Coronary artery (tissue), 2 donors: ENCODE data around the gene UGT1A6.
"Not testable (repeated sequence)": the region's sequence is repeated elsewhere in the genome, so short reads cannot be mapped to it uniquely, and the experiment has no call there.

ENCODE experiments used
- DNase-seq: peaks from one replicate; pipeline ENCODE4 v3.0.0-alpha.2; 2017; ENCODE audit warnings: low spot score
- H3K27ac ChIP-seq, 2 donors: fragments of 200-600 bp; sonication (generic); one replicate each; pipeline ENCODE4 v1.5.1; 2016 to 2019
- H3K4me3 ChIP-seq: fragments of 200-600 bp; sonication (generic); 2 replicates; pipeline ENCODE4 v1.5.1; 2016; ENCODE audit warnings: mild to moderate bottlenecking, moderate library complexity
- TF ChIP-seq, protein P1 (sequence below): fragments of 200-600 bp; sonication (generic); IDR thresholded peaks from one replicate; pipeline ENCODE4 v1.5.1; 2019; ENCODE audit warnings: antibody characterized with exemption

UGT1A6 gene

DNA sequence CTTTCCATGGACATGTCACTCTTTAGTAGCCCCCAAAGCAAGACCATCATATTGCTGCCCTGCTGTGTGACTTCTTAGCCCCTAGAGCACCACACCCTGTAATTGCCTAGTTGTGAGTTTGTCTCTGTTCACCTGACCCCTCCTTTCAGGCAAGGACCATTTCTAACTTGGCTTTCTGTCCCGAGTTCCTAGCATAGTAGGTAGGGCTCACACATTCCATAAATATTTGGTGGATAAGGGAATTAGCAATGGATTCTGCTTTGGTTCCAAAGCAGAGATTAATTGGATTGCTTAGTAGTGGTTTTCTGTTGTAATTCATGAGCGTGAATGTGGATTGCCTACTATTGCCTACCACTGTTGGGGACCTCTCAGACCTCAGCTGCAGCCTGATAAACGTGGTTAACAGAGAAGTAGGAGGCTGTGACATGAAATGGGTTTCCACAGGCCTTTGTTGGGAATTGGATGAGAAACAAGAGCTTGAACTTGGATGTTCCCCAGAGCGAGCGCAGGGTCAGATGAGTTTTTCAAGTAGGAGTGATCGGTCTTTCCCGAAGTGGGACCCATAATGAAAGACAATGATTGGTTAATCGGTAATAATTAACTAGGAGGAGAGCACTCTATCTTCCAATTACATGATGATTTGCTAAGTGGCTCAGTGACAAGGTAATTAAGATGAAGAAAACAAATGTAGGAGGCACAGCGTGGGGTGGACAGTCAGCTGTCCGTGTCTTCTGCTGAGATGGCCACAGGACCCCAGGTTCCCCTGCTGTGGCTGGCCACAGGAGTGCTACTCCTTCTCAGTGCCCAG is 54.0 kb downstream of the UGT1A6 start:
- no peak overlapping the region for H3K4me3 ChIP-seq
- H3K27ac ChIP-seq = no peak overlapping the region
- TF ChIP-seq, protein P1, sequence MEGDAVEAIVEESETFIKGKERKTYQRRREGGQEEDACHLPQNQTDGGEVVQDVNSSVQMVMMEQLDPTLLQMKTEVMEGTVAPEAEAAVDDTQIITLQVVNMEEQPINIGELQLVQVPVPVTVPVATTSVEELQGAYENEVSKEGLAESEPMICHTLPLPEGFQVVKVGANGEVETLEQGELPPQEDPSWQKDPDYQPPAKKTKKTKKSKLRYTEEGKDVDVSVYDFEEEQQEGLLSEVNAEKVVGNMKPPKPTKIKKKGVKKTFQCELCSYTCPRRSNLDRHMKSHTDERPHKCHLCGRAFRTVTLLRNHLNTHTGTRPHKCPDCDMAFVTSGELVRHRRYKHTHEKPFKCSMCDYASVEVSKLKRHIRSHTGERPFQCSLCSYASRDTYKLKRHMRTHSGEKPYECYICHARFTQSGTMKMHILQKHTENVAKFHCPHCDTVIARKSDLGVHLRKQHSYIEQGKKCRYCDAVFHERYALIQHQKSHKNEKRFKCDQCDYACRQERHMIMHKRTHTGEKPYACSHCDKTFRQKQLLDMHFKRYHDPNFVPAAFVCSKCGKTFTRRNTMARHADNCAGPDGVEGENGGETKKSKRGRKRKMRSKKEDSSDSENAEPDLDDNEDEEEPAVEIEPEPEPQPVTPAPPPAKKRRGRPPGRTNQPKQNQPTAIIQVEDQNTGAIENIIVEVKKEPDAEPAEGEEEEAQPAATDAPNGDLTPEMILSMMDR = no peak
- no peak for DNase-seq

DNA sequence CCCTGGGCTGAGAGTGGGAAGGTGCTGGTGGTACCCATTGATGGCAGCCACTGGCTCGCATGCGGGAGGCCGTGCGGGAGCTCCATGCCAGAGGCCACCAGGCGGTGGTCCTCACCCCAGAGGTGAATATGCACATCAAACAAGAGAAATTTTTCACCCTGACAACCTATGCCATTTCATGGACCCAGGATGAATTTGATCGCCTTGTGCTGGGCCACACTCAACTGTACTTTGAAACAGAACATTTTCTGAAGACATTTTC is 54.5 kb downstream of the UGT1A6 start:
- no peak for DNase-seq
- Histone ChIP-seq H3K27ac (no peak overlapping the region), H3K4me3 (no peak overlapping the region)
- TF ChIP-seq, protein P1 = no peak

DNA sequence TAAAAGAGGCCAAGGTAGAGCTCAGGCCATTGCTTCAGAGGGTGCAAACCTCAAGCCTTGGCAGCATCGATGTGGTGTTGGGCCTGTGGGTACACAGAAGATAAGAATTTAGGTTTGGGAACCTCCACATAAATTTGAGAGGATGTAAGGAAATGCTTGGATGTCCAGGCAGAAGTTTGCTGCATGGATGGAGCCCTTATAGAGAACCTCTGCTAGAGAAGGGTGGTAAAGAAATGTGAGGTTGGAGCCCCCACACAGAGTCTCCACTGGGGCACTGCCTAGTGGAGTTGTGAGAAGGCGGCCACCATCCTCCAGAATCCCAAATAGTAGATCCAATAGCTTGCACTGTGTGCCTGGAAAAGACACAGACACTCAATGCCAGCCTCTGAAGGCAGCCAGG is 58.0 kb downstream of the UGT1A6 start:
- DNase-seq, H3K4me3 ChIP-seq, H3K27ac ChIP-seq: not testable (repeated sequence)

DNA sequence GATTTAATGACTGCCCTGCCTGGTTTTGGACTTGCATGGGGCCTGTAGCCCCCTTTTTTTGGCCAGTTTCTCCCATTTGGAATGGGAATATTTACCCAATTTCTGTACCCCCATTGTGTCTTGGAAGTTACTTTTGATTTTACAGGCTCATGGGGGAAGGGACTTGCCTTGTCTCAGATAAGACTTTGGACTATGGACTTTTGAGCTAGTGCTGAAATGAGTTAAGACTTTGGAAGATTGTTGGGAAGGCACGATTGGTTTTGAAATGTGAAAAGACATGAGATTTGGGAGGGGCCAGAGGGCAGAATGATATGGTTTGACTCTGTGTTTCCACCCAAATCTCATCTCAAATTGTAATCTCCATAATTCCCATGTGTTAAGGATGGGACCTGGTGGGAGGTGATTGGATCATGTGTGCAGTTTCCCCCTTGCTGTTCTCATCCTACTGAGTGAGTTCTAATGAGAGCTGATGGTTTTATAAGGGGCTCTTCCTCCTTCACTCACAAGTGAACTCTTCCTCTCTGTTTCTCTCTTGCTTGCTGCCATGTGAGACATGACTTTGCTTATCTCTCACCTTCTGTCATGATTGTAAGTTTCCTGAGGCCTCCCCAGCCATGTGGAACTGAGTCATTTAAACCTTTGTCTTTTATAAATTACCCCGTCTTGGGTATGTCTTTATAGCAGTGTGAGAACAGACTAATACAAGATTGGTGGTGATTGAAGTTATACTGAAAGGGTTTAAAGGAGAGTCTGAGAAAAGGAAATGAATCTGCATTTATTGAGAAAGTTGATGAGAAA is 58.7 kb downstream of the UGT1A6 start:
- H3K4me3 ChIP-seq, DNase-seq, H3K27ac ChIP-seq: not testable (repeated sequence)

DNA sequence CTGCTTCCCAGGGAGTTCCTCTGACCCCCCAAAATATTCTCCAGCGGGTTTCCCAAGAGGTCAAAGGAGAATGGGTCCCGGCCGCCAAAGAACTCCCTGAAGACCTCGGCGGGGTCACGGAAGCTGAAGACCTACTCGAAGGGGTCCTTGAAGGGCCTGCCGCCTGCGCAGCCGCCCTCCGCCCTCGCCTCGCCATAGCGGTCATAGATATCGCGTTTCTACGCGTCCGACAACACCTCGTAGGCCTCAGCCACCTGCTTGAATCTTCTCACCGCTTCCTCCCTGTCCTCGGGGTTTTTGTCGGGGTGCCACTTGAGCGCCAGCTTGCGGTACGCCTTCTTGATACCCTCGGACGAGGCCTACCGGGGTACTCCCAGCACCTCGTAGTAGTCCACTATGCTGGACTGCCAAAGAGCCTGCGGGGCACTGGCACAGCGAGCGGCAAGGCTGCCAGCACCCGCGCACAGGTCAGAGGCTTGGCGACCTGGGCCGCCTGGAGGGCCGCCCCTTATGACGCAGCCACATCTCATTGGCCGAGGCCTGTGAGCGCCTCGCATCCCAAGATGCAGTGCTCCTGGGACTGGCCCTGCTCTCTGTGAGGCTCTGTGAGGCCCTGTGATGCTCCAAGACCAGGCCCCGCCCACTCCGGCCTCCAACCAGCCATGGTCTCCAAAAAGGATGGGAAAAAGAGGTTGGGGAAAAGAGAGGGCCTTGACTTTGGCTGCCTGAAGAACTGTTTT is 62.4 kb downstream of the UGT1A6 start:
- DNase-seq = no peak
- no peak overlapping the region for H3K27ac ChIP-seq
- TF ChIP-seq, protein P1 = no peak
- no peak overlapping the region for H3K4me3 ChIP-seq

DNA sequence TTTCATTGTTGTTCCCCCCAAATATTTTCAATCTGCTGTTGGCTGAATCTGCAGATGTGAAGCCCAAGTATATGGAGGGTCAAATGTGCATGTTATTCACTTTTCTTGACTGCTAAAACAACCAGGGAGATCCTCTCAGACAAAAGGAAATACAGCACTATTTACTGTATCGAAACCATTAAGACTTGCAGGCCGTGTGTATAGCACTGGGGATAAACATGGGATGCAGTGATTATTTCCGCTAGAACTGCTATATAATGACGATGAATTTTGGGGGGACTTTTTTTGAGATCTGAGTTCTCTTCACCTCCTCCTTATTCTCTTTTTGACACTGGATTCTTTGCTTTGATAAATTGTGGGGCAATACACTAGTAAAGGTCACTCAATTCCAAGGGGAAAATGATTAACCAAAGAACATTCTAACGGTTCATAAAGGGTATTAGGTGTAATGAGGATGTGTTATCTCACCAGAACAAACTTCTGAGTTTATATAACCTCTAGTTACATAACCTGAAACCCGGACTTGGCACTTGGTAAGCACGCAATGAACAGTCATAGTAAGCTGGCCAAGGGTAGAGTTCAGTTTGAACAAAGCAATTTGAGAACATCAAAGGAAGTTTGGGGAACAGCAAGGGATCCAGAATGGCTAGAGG is 63.9 kb downstream of the UGT1A6 start:
- H3K4me3 ChIP-seq = no peak overlapping the region
- DNase-seq = no peak
- TF ChIP-seq, protein P1 = no peak
- H3K27ac ChIP-seq = no peak overlapping the region

DNA sequence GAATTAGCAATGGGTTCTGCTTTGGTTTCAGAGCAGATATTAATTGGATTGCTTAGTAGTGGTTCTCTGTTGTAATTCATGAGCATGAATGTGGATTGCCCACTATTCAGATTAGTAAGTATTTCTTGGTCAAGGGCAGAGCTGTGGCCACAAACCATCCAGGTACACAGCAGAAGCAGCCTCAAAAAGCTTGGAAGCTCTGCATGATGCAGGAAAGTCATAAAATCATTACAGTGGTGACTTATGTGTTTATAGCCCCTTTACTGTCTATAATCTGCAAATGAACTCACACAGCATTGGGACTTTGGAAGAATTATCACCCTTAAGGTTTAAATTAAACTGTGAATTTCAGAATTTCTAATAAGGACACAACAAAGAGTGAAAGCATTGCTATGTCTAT is 65.5 kb downstream of the UGT1A6 start:
- no peak overlapping the region for H3K4me3 ChIP-seq
- no peak overlapping the region for H3K27ac ChIP-seq
- TF ChIP-seq, protein P1 = no peak
- no peak for DNase-seq
